Ovary (tissue), 3 donors: ENCODE measurements around the gene AGL.

Experiments
- CTCF ChIP-seq, 3 donors: fragments of 450-650 bp in 2 of 3; fragments of 200-600 bp in 1 of 3; IDR thresholded peaks; one replicate each; pipeline versions ENCODE4 v1.5.1 to v1.8.0; 2016 to 2022; ENCODE audit warnings: antibody characterized with exemption in 3 of 3, mild to moderate bottlenecking in 1 of 3
- EP300 ChIP-seq: sonication (generic); formaldehyde crosslinking; IDR thresholded peaks from one replicate; pipeline ENCODE4 v1.6.1; 2017; ENCODE audit warnings: antibody characterized with exemption
- POLR2A ChIP-seq: fragments of 450-650 bp; IDR thresholded peaks from one replicate; pipeline ENCODE4 v1.6.1; 2017; ENCODE audit warnings: antibody characterized with exemption, mild to moderate bottlenecking, moderate library complexity
- donor health status: DM: no; HTN: no; CAD: no.

- no peak for TF ChIP-seq CTCF (IDR thresholded peaks at IDR 0.05)
- no peak for TF ChIP-seq EP300
- TF ChIP-seq POLR2A: no peak
Observed at GRCh38 chr1:99829269-99829668, 20.9 kb upstream of the AGL start.
